ENCODE data around the gene KRTAP1-4.

- TF ChIP-seq CTCF (IDR thresholded peaks at IDR 0.05) = no peak
- TF ChIP-seq POLR2A (IDR thresholded peaks at IDR 0.05) = no peak
- TF ChIP-seq EP300 (IDR thresholded peaks at IDR 0.05) = no peak
Observed at GRCh38 chr17:41019415-41019814, 10.6 kb downstream of the KRTAP1-4 start.
